Right cardiac atrium (tissue), 5 donors: ENCODE data around the gene SYCN. TPM values are rescaled to one million over a fixed set of nuclear protein-coding genes. Genes with fewer than 3 reads are reported as not detected.
A peak's percentile ranks its signal among the peaks of the same experiment; 100 is the strongest.

Source experiments
- ATAC-seq, 2 donors: fragments of 200-7000 bp; cut with Tn5 transposase; one replicate each; pipeline versions ENCODE4 v1.8.0 to v1.9.1; 2020; ENCODE audit warnings: moderate library complexity in 2 of 2, mild to moderate bottlenecking in 1 of 2
- DNase-seq, 3 donors: peaks; one replicate each; pipeline ENCODE4 v3.0.0-alpha.2; 2020
- H3K27ac ChIP-seq: one replicate; pipeline ENCODE4 v1.5.1; 2013; ENCODE audit warnings: mild to moderate bottlenecking, low read length, control low read depth, moderate library complexity
- H3K27me3 ChIP-seq: one replicate; pipeline ENCODE4 v1.6.1; 2013; ENCODE audit not compliant: control insufficient read depth, insufficient read depth
- H3K4me1 ChIP-seq: one replicate; pipeline ENCODE4 v1.6.1; 2013; ENCODE audit warnings: low read length; ENCODE audit not compliant: control insufficient read depth, insufficient read depth
- H3K4me3 ChIP-seq: one replicate; pipeline ENCODE4 v1.5.1; 2013; ENCODE audit warnings: low read length, control low read depth
- H3K9me3 ChIP-seq: one replicate; pipeline ENCODE4 v1.6.1; 2013; ENCODE audit warnings: low read length; ENCODE audit not compliant: control insufficient read depth
- WGBS: extraction: QIAGEN DNeasy Blood & Tissue Kit; methylation state at CpG from one replicate; pipeline ENCODE4 v1.1.7; 2013; 5-methylcytosine and 5-hydroxymethylcytosine counted together
- intact Hi-C, 4 donors: fragments of 100-400 bp; cut with DNase I; formaldehyde crosslinking; loops; one replicate each; pipeline versions ENCODE4 v1.11.0 to v1.14.0; 2022 to 2023
- polyA plus RNA-seq: library from polyadenylated mRNA; stranded (reverse); fragments of 200-250 nt; gene quantifications from one replicate; pipeline ENCODE4 v1.2.3, GENCODE V29; 2013
- total RNA-seq, 4 donors: library from RNA; stranded (reverse); fragmentation: NEBNext Ultra II Directional; extraction: Animal tissue kit (Norgen Biotek cat#: 25700); gene quantifications; one replicate each; pipeline ENCODE4 v1.2.1, GENCODE V29; 2021
- donor health status: healthy with polysubstance abuse.
- donor health status: DM: no; HTN: yes; CAD: no.
- donor health status: DM: no; HTN: no; CAD: no.
- donor health status: DM: no; HTN: yes; CAD: no; lungs with severe emphysema.
- donor health status: DM: yes; HTN: yes; CAD: no.

SYCN gene
- total and polyA plus RNA-seq, 5 donors: not detected

GRCh38 chr19:39170386-39171231 lies 33.5 kb downstream of the SYCN start:
- intact Hi-C loops: no loop called here
- Histone ChIP-seq H3K27ac (no peak overlapping the region), H3K27me3 (no peaks in the 10 kb centered on the region), H3K4me1 (peaks cover 6% of the 10 kb centered on the region), H3K4me3 (no peak overlapping the region), H3K9me3 (no peaks in the 10 kb centered on the region)
- DNase-seq: peak; percentile 61 to 84 (median 81)
- 64% methylated on average over 17 of the region's 17 CpGs for WGBS
- ATAC-seq: peak in 1 of 2 donors; percentile 39

- Histone ChIP-seq H3K27ac (no peak overlapping the region), H3K9me3 (no peaks in the 10 kb centered on the region), H3K4me1 (peaks cover 6% of the 10 kb centered on the region), H3K27me3 (no peaks in the 10 kb centered on the region), H3K4me3 (no peak overlapping the region)
- DNase-seq (peak in 2 of 3 donors; percentile 32 to 53), ATAC-seq (no peak)
- WGBS: 94% methylated on average over 36 of the region's 36 CpGs
- intact Hi-C loops: no loop called here
Measured at GRCh38 chr19:39169143-39169810, 34.8 kb downstream of the SYCN start.

GRCh38 chr19:39168258-39169142 lies 35.6 kb downstream of the SYCN start:
- intact Hi-C loops: no loop called here
- ATAC-seq: no peak
- Histone ChIP-seq H3K27me3 (no peaks in the 10 kb centered on the region), H3K9me3 (no peaks in the 10 kb centered on the region), H3K4me3 (no peak overlapping the region), H3K4me1 (peaks cover 6% of the 10 kb centered on the region), H3K27ac (no peak overlapping the region)
- DNase-seq: peak in 2 of 3 donors; percentile 37 to 41
- 87% methylated on average over 23 of the region's 23 CpGs for WGBS

GRCh38 chr19:39167461-39168257 lies 36.4 kb downstream of the SYCN start:
- WGBS: 75% methylated on average over 25 of the region's 25 CpGs
- no peak overlapping the region for H3K27ac ChIP-seq
- ATAC-seq: no peak
- no peak overlapping the region for H3K4me3 ChIP-seq
- intact Hi-C loops: no loop called here
- H3K27me3 ChIP-seq: no peaks in the 10 kb centered on the region
- H3K4me1 ChIP-seq: peaks cover 6% of the 10 kb centered on the region
- DNase-seq: peak in 1 of 3 donors; percentile 18
- H3K9me3 ChIP-seq: no peaks in the 10 kb centered on the region

GRCh38 chr19:39166571-39167391 lies 37.3 kb downstream of the SYCN start:
- H3K4me1 ChIP-seq: peaks cover 6% of the 10 kb centered on the region
- DNase-seq (peak; percentile 84 to 93 (median 92)), ATAC-seq (peak; percentile 66 to 85)
- H3K9me3 ChIP-seq: no peaks in the 10 kb centered on the region
- intact Hi-C loops: no loop called here
- WGBS: 37% methylated on average over 24 of the region's 24 CpGs
- H3K4me3 ChIP-seq: no peak overlapping the region
- H3K27ac ChIP-seq: no peak overlapping the region
- no peaks in the 10 kb centered on the region for H3K27me3 ChIP-seq

GRCh38 chr19:39165857-39166256 lies 38.2 kb downstream of the SYCN start:
- peak in 1 of 3 donors; percentile 14 for DNase-seq
- Histone ChIP-seq H3K9me3 (no peaks in the 10 kb centered on the region), H3K4me3 (no peak overlapping the region), H3K27me3 (no peaks in the 10 kb centered on the region), H3K27ac (no peak overlapping the region), H3K4me1 (peaks cover 6% of the 10 kb centered on the region)
- no peak for ATAC-seq
- intact Hi-C loops: no loop called here
- 95% methylated on average over 7 of the region's 7 CpGs for WGBS

DNA sequence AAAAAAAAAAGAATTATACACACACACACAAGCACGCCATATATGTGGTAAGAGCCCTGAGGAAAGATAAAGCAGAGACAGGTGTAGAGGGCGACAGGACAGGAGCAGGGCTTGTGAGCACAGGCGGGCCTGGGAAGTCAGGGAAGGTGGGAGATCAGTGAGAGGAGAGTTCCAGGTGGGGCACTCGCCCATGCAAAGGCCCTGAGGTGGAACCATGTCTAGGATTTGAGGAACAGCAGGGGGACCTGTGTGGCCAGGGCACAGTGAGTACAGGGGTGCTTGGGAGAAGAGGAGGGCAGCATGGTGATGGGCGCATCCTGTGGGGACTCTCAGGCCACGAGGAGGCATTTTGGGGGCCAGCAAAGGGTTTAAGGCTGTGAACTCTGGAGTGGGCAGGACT lies 39.8 kb downstream of the SYCN start:
- intact Hi-C loops: no loop called here
- no peak overlapping the region for H3K27ac ChIP-seq
- H3K27me3 ChIP-seq: no peaks in the 10 kb centered on the region
- ATAC-seq (no peak), DNase-seq (peak in 2 of 3 donors; percentile 21 to 29)
- H3K4me3 ChIP-seq: no peak overlapping the region
- H3K9me3 ChIP-seq: no peaks in the 10 kb centered on the region
- H3K4me1 ChIP-seq: peaks cover 6% of the 10 kb centered on the region
- 94% methylated on average over 6 of the region's 6 CpGs for WGBS

DNA sequence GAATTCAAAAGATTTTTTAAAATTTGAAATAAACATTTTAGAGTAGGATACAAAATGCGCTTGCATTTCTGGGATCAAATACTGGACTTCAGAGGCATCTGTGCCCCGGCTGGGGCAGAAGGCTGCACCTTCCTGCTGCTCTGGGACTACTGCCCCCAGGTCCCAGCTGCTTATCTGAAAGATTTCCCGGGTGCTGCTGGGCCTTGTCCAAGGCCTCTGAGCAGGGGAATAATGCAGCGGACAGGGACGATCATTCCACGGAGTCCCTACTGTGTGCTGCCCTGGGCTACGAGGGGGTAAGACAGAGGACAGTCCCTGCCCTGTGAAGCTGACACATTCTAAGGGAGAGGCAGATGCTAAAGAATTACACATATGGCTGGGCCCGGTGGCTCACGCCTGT lies 40.4 kb downstream of the SYCN start:
- ATAC-seq (no peak), DNase-seq (peak in 1 of 3 donors; percentile 7)
- Histone ChIP-seq H3K27ac (no peak overlapping the region), H3K4me3 (no peak overlapping the region), H3K9me3 (no peaks in the 10 kb centered on the region), H3K4me1 (peaks cover 6% of the 10 kb centered on the region), H3K27me3 (no peaks in the 10 kb centered on the region)
- 74% methylated on average over 9 of the region's 9 CpGs for WGBS
- intact Hi-C loops: no loop called here

- ATAC-seq (no peak), DNase-seq (peak in 1 of 3 donors; percentile 20)
- 85% methylated on average over 15 of the region's 15 CpGs for WGBS
- Histone ChIP-seq H3K4me1 (peaks cover 8% of the 10 kb centered on the region), H3K9me3 (no peaks in the 10 kb centered on the region), H3K27ac (no peak overlapping the region), H3K27me3 (no peaks in the 10 kb centered on the region), H3K4me3 (no peak overlapping the region)
- intact Hi-C loops: no loop called here
Measured at GRCh38 chr19:39162441-39163043, 41.5 kb downstream of the SYCN start.
